MCF 10A (cell line): Measurements from ENCODE around the gene COQ5. TPM values are rescaled to one million over a fixed set of nuclear protein-coding genes. Genes with fewer than 3 reads are reported as not detected.

Experiments
- BruUV-seq: library from RNA; stranded (reverse); fragments of 400-500 nt; replicated peaks from 2 replicates; lab custom pipeline; 2021; lab: Mats Ljungman, UMichigan
- CTCF ChIA-PET: fragments of 300-600 bp; sonication (Branson Sonifier 250); formaldehyde crosslinking; extraction: SDS; loops from one replicate; lab custom pipeline; 2021; ENCODE audit warnings: antibody characterized with exemption, inconsistent platforms; lab: Yijun Ruan, JAX
- POLR2A ChIA-PET: fragments of 300-600, 350-650 bp; sonication (Branson Sonifier 250); formaldehyde crosslinking; extraction: SDS; loops from one replicate; lab custom pipeline; 2020; ENCODE audit warnings: antibody characterized with exemption, inconsistent platforms; lab: Yijun Ruan, JAX
- DNase-seq: peaks from one replicate; pipeline ENCODE4 v3.0.0-alpha.2; 2018; ENCODE audit not compliant: unreplicated experiment
- H3K27ac Mint-ChIP-seq: one replicate; pipeline ENCODE4 v1.8.0; 2022; ENCODE audit warnings: mild to moderate bottlenecking, low read depth, mixed read lengths; ENCODE audit not compliant: unreplicated experiment
- H3K27me3 Mint-ChIP-seq: one replicate; pipeline ENCODE4 v1.8.0; 2022; ENCODE audit warnings: mixed read lengths; ENCODE audit not compliant: insufficient read depth, unreplicated experiment
- H3K36me3 Mint-ChIP-seq: one replicate; pipeline ENCODE4 v1.8.0; 2022; ENCODE audit warnings: mild to moderate bottlenecking, moderate library complexity, mixed read lengths; ENCODE audit not compliant: insufficient read depth, unreplicated experiment
- H3K4me1 Mint-ChIP-seq: one replicate; pipeline ENCODE4 v1.8.0; 2022; ENCODE audit warnings: mixed read lengths; ENCODE audit not compliant: insufficient read depth, unreplicated experiment
- H3K4me3 Mint-ChIP-seq: one replicate; pipeline ENCODE4 v1.8.0; 2022; ENCODE audit warnings: mild to moderate bottlenecking, moderate library complexity, mixed read lengths; ENCODE audit not compliant: unreplicated experiment
- H3K9me3 Mint-ChIP-seq: one replicate; pipeline ENCODE4 v1.8.0; 2022; ENCODE audit warnings: mixed read lengths; ENCODE audit not compliant: unreplicated experiment
- intact Hi-C: fragments of 100-400 bp; cut with micrococcal nuclease; formaldehyde crosslinking; loops from 2 replicates; pipeline ENCODE4 v1.14.1; 2022
- total RNA-seq: library from RNA; stranded (reverse); gene quantifications from 2 replicates; pipeline ENCODE4 v1.2.3, GENCODE V29; 2022
- TF ChIP-seq, protein P1 (sequence below): fragments of 200-600 bp; IDR thresholded peaks from one replicate; pipeline ENCODE4 v1.8.0; 2022; ENCODE audit warnings: antibody characterized with exemption, mild to moderate bottlenecking; ENCODE audit not compliant: unreplicated experiment

Gene COQ5
- total RNA-seq, 1 experiment from 2014 or later = 22.9 TPM

GRCh38 chr12:120554678-120555077, 25.7 kb upstream of the COQ5 start:
- ChIA-PET CTCF (interaction anchor here (1.4 kb wide), 1 partner anchor 9 kb away, joined by 4 read pairs; no protein-coding TSS in a partner anchor), POLR2A (interaction anchor here (1.0 kb wide), 1 partner anchor 26 kb away, joined by 3 read pairs; no protein-coding TSS in a partner anchor)
- H3K27me3 Mint-ChIP-seq = no peaks in the 10 kb centered on the region
- TF ChIP-seq, protein P1, sequence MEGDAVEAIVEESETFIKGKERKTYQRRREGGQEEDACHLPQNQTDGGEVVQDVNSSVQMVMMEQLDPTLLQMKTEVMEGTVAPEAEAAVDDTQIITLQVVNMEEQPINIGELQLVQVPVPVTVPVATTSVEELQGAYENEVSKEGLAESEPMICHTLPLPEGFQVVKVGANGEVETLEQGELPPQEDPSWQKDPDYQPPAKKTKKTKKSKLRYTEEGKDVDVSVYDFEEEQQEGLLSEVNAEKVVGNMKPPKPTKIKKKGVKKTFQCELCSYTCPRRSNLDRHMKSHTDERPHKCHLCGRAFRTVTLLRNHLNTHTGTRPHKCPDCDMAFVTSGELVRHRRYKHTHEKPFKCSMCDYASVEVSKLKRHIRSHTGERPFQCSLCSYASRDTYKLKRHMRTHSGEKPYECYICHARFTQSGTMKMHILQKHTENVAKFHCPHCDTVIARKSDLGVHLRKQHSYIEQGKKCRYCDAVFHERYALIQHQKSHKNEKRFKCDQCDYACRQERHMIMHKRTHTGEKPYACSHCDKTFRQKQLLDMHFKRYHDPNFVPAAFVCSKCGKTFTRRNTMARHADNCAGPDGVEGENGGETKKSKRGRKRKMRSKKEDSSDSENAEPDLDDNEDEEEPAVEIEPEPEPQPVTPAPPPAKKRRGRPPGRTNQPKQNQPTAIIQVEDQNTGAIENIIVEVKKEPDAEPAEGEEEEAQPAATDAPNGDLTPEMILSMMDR = no peak
- no peak for DNase-seq
- H3K9me3 Mint-ChIP-seq = no peaks in the 10 kb centered on the region
- H3K4me1 Mint-ChIP-seq = peaks cover 8% of the 10 kb centered on the region
- intact Hi-C loops = no loop called here
- BruUV-seq = no TSS peak
- no peak overlapping the region for H3K4me3 Mint-ChIP-seq
- no peak overlapping the region for H3K27ac Mint-ChIP-seq
- peaks cover 88% of the 10 kb centered on the region for H3K36me3 Mint-ChIP-seq

DNA sequence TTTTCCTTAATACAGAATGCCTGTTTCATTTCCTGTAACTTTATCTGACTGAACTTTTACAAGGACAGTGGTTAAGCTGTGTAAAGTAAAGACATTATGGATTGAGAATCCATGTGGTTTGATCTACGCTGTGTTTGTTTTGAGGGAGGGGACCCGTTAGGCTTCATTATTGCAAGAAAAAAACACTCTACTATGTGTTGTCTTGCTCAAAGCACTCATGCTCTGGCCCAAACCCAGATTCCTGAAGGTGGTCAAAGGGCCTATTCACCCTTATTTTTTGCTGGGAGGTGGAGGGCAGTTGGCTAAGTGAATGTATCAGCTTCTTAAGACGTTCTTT, 17.1 kb upstream of the COQ5 start:
- TF ChIP-seq, protein P1 = no peak
- no peaks in the 10 kb centered on the region for H3K27me3 Mint-ChIP-seq
- CTCF ChIA-PET = interaction anchor here (0.9 kb wide), 1 partner anchor 9 kb away, joined by 4 read pairs; no protein-coding TSS in a partner anchor
- H3K4me1 Mint-ChIP-seq = no peaks in the 10 kb centered on the region
- no peaks in the 10 kb centered on the region for H3K9me3 Mint-ChIP-seq
- BruUV-seq = no TSS peak
- peaks cover 30% of the 10 kb centered on the region for H3K36me3 Mint-ChIP-seq
- DNase-seq = no peak
- no peak overlapping the region for H3K4me3 Mint-ChIP-seq
- H3K27ac Mint-ChIP-seq = no peak overlapping the region
- POLR2A ChIA-PET = no interaction called here
- intact Hi-C loops = no loop called here

DNA sequence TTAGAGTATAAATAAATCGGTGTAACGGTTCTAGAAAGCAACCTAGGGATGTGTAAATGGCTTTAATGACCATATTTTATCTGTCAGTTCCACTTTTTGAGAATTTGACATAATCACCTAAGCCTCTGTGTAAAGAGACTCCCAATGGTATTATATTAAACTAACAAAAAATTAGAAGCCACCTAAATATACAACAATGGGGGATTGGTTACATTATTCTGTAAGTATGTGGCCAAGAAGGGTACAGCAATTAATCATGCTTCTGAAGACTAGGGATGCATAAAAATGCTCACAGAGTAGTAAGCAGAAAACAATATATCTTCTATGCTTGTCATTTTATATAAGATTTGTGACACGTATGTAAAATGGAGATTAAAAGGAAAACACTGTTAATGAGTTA, 15.7 kb upstream of the COQ5 start:
- TF ChIP-seq, protein P1 = no peak
- Mint-ChIP-seq H3K9me3 (no peaks in the 10 kb centered on the region), H3K36me3 (peaks cover 33% of the 10 kb centered on the region), H3K4me3 (no peak overlapping the region), H3K27me3 (no peaks in the 10 kb centered on the region), H3K4me1 (no peaks in the 10 kb centered on the region), H3K27ac (no peak overlapping the region)
- no TSS peak for BruUV-seq
- POLR2A ChIA-PET = interaction anchor here (1.3 kb wide), 1 partner anchor 15 kb away, joined by 3 read pairs; no protein-coding TSS in a partner anchor
- no peak for DNase-seq
- CTCF ChIA-PET = no interaction called here
- intact Hi-C loops = no loop called here

DNA sequence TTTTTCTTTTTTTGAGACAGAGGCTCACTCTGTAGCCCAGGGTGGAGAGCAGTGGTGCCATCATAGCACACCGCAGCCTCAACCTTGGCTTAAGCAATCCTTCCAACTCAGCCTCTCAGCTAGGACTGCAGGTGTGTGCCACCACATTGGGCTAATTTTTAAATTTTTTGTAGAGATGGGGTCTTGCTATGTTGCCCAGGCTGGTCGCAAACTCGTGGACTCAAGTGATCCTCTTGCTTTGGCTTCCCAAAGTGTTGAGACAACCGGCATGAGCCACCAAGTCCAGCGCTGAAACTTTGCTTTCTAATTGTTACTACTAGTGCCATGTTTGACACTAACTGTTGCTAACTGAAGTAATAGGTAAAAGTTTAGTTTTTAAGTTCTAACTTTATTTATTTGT, 13.2 kb upstream of the COQ5 start:
- Mint-ChIP-seq H3K36me3 (peaks cover 35% of the 10 kb centered on the region), H3K9me3 (no peaks in the 10 kb centered on the region), H3K4me1 (peaks cover 20% of the 10 kb centered on the region), H3K4me3 (no peak overlapping the region), H3K27me3 (no peaks in the 10 kb centered on the region), H3K27ac (no peak overlapping the region)
- TF ChIP-seq, protein P1 = no peak
- CTCF ChIA-PET = interaction anchor here (0.6 to 1.6 kb wide), 2 partner anchors 8 to 220 kb away, joined by 3 to 4 read pairs; no protein-coding TSS in a partner anchor
- POLR2A ChIA-PET = no interaction called here
- DNase-seq = no peak
- intact Hi-C loops = no loop called here
- BruUV-seq = no TSS peak
